Measurements from ENCODE around the gene P4HA2. TPM values are rescaled to one million over a fixed set of nuclear protein-coding genes. Genes with fewer than 3 reads are reported as not detected.

Gene P4HA2
- polyA plus RNA-seq, 1 donor (not counting 4 experiments of a cell fraction or from before 2014, with no cell fraction given): 93.6 TPM

GRCh38 chr5:132223861-132224260, 3.8 kb downstream of the P4HA2 start:
- no peak for FAIRE-seq
- DNase-seq (ENCODE audit: low read depth, low spot score): no peak
- H4K20me1 ChIP-seq (ENCODE audit: control insufficient read depth, extremely low read depth, insufficient read depth, low read length): no peaks in the 10 kb centered on the region
- H3K79me2 ChIP-seq (ENCODE audit: control insufficient read depth, insufficient read depth, low read length): peaks cover 45% of the 10 kb centered on the region
- H3K4me1 ChIP-seq (ENCODE audit: control insufficient read depth, extremely low read depth, insufficient read depth, low read length): peaks cover 54% of the 10 kb centered on the region
- no peaks in the 10 kb centered on the region for H3K27me3 ChIP-seq (ENCODE audit: control insufficient read depth, extremely low read depth, insufficient read depth, low read length)
- H3K9me1 ChIP-seq (ENCODE audit: control insufficient read depth, extremely low read depth, insufficient read depth, low read length): no peaks in the 10 kb centered on the region
- no peak overlapping the region for H3K4me3 ChIP-seq (ENCODE audit: control insufficient read depth in 2 of 3, extremely low read depth in 1 of 3, insufficient read depth in 2 of 3, low read depth in 1 of 3, low read length in 3 of 3)
- dilution Hi-C loops (cut with MboI; ENCODE audit: extremely low pct_ligation_motif_present, low sequenced_read_pairs): no loop called here
- TF ChIP-seq EZH2 (IDR thresholded peaks at IDR 0.05; ENCODE audit: low read length): no peak
- TF ChIP-seq, protein P1, sequence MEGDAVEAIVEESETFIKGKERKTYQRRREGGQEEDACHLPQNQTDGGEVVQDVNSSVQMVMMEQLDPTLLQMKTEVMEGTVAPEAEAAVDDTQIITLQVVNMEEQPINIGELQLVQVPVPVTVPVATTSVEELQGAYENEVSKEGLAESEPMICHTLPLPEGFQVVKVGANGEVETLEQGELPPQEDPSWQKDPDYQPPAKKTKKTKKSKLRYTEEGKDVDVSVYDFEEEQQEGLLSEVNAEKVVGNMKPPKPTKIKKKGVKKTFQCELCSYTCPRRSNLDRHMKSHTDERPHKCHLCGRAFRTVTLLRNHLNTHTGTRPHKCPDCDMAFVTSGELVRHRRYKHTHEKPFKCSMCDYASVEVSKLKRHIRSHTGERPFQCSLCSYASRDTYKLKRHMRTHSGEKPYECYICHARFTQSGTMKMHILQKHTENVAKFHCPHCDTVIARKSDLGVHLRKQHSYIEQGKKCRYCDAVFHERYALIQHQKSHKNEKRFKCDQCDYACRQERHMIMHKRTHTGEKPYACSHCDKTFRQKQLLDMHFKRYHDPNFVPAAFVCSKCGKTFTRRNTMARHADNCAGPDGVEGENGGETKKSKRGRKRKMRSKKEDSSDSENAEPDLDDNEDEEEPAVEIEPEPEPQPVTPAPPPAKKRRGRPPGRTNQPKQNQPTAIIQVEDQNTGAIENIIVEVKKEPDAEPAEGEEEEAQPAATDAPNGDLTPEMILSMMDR (optimal IDR thresholded peaks at IDR 0.05 in 1 of 3, IDR thresholded peaks at IDR 0.05 in 1 of 3, conservative IDR thresholded peaks at IDR 0.05 in 1 of 3; ENCODE audit: extremely low read depth in 1 of 3, insufficient read depth in 2 of 3, low read length in 3 of 3): no peak
- H3K9me3 ChIP-seq (ENCODE audit: control insufficient read depth, low read depth, low read length): no peaks in the 10 kb centered on the region
- no peak overlapping the region for H3K9ac ChIP-seq (ENCODE audit: control insufficient read depth, extremely low read depth, insufficient read depth, low read length)
- no peak overlapping the region for H3K27ac ChIP-seq (ENCODE audit: control insufficient read depth, insufficient read depth, low read length)
- no peaks in the 10 kb centered on the region for H3K36me3 ChIP-seq (ENCODE audit: control insufficient read depth in 2 of 2, extremely low read depth in 1 of 2, insufficient read depth in 2 of 2, low read length in 2 of 2)
- H2AFZ ChIP-seq (ENCODE audit: control insufficient read depth, low read length): no peak overlapping the region
- no peak overlapping the region for H3K4me2 ChIP-seq (ENCODE audit: control insufficient read depth, extremely low read depth, insufficient read depth, low read depth, low read length)

DNA sequence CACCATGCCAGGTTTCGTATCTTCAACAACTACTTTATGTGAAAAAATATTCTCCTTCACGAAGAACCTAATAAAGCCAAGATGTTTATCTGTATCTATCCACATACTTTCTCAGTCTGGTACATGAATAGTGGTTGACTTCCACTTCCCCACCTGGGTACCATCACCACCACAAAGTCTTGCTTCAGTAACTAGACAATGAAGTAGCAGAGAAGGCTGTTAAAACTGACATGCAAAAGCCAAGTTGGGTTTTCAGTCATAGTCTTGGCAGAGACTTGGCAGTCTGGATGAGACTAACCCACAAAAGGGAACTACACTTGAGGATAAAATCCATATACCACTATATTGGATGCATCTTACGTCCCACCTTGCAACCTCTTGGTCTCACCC, 5.0 kb downstream of the P4HA2 start:
- Histone ChIP-seq H3K27ac (ENCODE audit: control insufficient read depth, insufficient read depth, low read length) (no peak overlapping the region), H3K4me3 (ENCODE audit: control insufficient read depth in 2 of 3, extremely low read depth in 1 of 3, insufficient read depth in 2 of 3, low read depth in 1 of 3, low read length in 3 of 3) (no peak overlapping the region), H3K9me3 (ENCODE audit: control insufficient read depth, low read depth, low read length) (no peaks in the 10 kb centered on the region), H2AFZ (ENCODE audit: control insufficient read depth, low read length) (no peak overlapping the region), H3K27me3 (ENCODE audit: control insufficient read depth, extremely low read depth, insufficient read depth, low read length) (no peaks in the 10 kb centered on the region), H3K4me2 (ENCODE audit: control insufficient read depth, extremely low read depth, insufficient read depth, low read depth, low read length) (no peak overlapping the region), H3K79me2 (ENCODE audit: control insufficient read depth, insufficient read depth, low read length) (peaks cover 51% of the 10 kb centered on the region), H4K20me1 (ENCODE audit: control insufficient read depth, extremely low read depth, insufficient read depth, low read length) (no peaks in the 10 kb centered on the region), H3K9me1 (ENCODE audit: control insufficient read depth, extremely low read depth, insufficient read depth, low read length) (no peaks in the 10 kb centered on the region), H3K36me3 (ENCODE audit: control insufficient read depth in 2 of 2, extremely low read depth in 1 of 2, insufficient read depth in 2 of 2, low read length in 2 of 2) (peaks cover 4 to 9% of the 10 kb centered on the region in 2 experiments), H3K4me1 (ENCODE audit: control insufficient read depth, extremely low read depth, insufficient read depth, low read length) (peaks cover 54% of the 10 kb centered on the region), H3K9ac (ENCODE audit: control insufficient read depth, extremely low read depth, insufficient read depth, low read length) (no peak overlapping the region)
- no peak for FAIRE-seq
- dilution Hi-C loops (cut with MboI; ENCODE audit: extremely low pct_ligation_motif_present, low sequenced_read_pairs): no loop called here
- TF ChIP-seq, protein P1 (optimal IDR thresholded peaks at IDR 0.05 in 1 of 3, IDR thresholded peaks at IDR 0.05 in 1 of 3, conservative IDR thresholded peaks at IDR 0.05 in 1 of 3; ENCODE audit: extremely low read depth in 1 of 3, insufficient read depth in 2 of 3, low read length in 3 of 3): no peak
- no peak for TF ChIP-seq EZH2 (IDR thresholded peaks at IDR 0.05; ENCODE audit: low read length)
- no peak for DNase-seq (ENCODE audit: low read depth, low spot score)
